Measurements from ENCODE around the gene PSMB8. TPM values are rescaled to one million over a fixed set of nuclear protein-coding genes. Genes with fewer than 3 reads are reported as not detected.
A peak's percentile ranks its signal among the peaks of the same experiment; 100 is the strongest.

The PSMB8 gene
- total and polyA plus RNA-seq, 2 of the 4 experiments (the other 2 are of a cell fraction), result 31.6 to 33.3 TPM

DNA sequence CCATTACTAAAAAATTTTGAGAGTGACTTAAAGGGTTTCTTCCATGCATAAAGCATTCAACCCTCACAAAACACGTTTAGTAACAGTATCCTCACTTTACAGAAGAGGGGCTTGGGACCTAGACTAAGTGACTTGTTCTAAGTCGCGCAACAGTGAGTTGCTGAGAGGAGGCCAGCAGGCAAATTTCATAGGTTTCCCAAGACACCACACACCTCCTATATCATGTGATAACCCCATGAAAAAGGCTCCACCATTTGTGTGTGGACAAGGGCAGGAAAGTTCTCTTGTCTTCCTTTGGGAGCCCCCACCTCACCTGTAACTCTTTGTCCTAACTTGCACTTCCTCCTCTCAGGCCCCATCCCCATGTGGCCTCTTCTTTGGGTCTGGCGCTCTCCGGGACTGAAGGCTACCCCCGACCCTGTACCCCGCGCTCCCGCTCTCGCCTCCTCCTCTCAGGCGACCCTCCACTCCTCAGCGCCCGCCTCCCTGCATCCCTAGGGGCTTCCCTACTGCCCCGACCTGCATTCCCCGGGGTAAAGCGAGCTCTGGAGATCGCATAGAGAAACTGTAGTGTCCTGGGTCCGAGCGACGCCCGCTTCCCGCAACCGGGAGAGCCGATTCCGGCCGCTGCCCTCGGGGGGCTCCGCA lies 392 bp downstream of the PSMB8 start (continued):
- TF ChIP-seq NFE2L2 (IDR thresholded peaks at IDR 0.05; ENCODE audit: low read depth, low read length), result no peak

DNA sequence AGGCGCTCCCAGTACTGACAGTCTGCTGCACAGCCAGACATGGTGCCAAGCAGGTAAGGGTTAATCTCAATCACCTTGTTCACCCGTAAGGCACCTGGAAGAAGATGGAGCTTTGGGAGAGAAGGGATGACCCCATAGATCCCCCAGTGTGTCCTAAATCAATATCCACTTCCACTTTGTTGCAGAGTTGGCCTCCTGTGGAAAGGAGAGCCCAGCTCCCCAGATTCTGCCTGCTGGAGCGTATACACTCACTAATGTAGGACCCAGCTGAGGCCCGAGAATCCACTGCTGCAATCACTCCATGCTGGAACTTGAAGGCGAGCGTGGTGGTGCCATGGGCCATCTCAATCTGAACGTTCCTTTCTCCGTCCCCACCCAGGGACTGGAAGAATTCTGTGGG lies 1.2 kb downstream of the PSMB8 start:
- no peaks in the 10 kb centered on the region for H4K20me1 ChIP-seq (ENCODE audit: insufficient read depth, low read length)
- dilution Hi-C loops (cut with HindIII; ENCODE audit: low sequenced_read_pairs, unreplicated experiment) (no loop called here), in situ Hi-C loops (cut with MboI; ENCODE audit: low sequenced_read_pairs) (no loop called here), intact Hi-C loops (cut with micrococcal nuclease) (no loop called here)
- no peak overlapping the region for H2BK5ac ChIP-seq (ENCODE audit: low read depth, low read length, poor library complexity, severe bottlenecking)
- ChIA-PET CTCF (interaction anchor here (1.1 kb wide), 1 partner anchor 11 kb away, joined by 4 read pairs; the partner anchor contains the start of genes PSMB9 and TAP1), POLR2A (ENCODE audit: unreplicated experiment) (no interaction called here)
- no peak overlapping the region for H2BK15ac ChIP-seq (ENCODE audit: low read depth, low read length)
- ATAC-seq (ENCODE audit: low read depth) (no peak), DNase-seq (no peak)
- no peak overlapping the region for H3K4ac ChIP-seq (ENCODE audit: low read depth, low read length)
- H2AK9ac ChIP-seq (replicated peaks; ENCODE audit: low read depth, low read length, poor library complexity), result no peak overlapping the region
- no peak overlapping the region for H3K9ac ChIP-seq (ENCODE audit: low read depth, low read length)
- H3K56ac ChIP-seq (ENCODE audit: extremely low read depth, insufficient read depth, low read length), result no peak overlapping the region
- no TSS peak for BruUV-seq (replicated peaks)
- no peak overlapping the region; the same call in 1 of the 2 replicates for H3K4me2 ChIP-seq (ENCODE audit: low read depth, low read length)
- no peak overlapping the region for H3K18ac ChIP-seq (ENCODE audit: low read depth, low read length)
- no peak overlapping the region for H2BK120ac ChIP-seq (ENCODE audit: low read depth, low read length)
- H3K36me3 ChIP-seq (ENCODE audit: control insufficient read depth, insufficient read depth, low read length), result peaks cover 15% of the 10 kb centered on the region
- H2AK5ac ChIP-seq (ENCODE audit: low read depth, low read length), result no peak overlapping the region
- H3K4me1 ChIP-seq (ENCODE audit: control insufficient read depth, insufficient read depth, low read length), result peaks cover 5% of the 10 kb centered on the region
- H4K5ac ChIP-seq (ENCODE audit: low read depth, low read length), result no peak overlapping the region
- peak overlapping the region; percentile 97; the same call in 1 of the 2 replicates for H3K23ac ChIP-seq (ENCODE audit: low read depth, low read length)
- H3K79me1 ChIP-seq (ENCODE audit: low read depth in 1 of 2, low read length in 2 of 2), result peaks cover 0 to 25% of the 10 kb centered on the region in 2 experiments; a peak in 2 of 4 replicates
- no peak overlapping the region for H2AFZ ChIP-seq (replicated peaks; ENCODE audit: low read length, poor library complexity)
- H3K9me1 ChIP-seq (ENCODE audit: insufficient read depth, low read length), result peaks cover 7% of the 10 kb centered on the region; the same call in 1 of the 2 replicates
- 100% methylated on average over 3 of the region's 8 CpGs; no CpG with 5 or more reads in 1 of the 2 experiments for WGBS, 2 experiments (ENCODE audit: extremely low coverage in 2 of 2, insufficient read length in 1 of 2)
- H3K9me3 ChIP-seq (ENCODE audit: control insufficient read depth, insufficient read depth, low read length), result no peaks in the 10 kb centered on the region
- no peak overlapping the region for H3K14ac ChIP-seq (replicated peaks; ENCODE audit: low read depth, low read length)
- H2BK20ac ChIP-seq (ENCODE audit: low read depth, low read length), result no peak overlapping the region
- H3K4me3 ChIP-seq (ENCODE audit: insufficient read depth, low read depth, low read length), result no peak overlapping the region
- no peak overlapping the region for H4K91ac ChIP-seq (ENCODE audit: insufficient read depth, low read depth, low read length)
- H3K27ac ChIP-seq (ENCODE audit: insufficient read depth, low read length), result no peak overlapping the region
- no peak overlapping the region; a peak in 1 of 4 replicates for H4K8ac ChIP-seq (ENCODE audit: low read depth in 2 of 2, low read length in 2 of 2)
- no peaks in the 10 kb centered on the region for H3K27me3 ChIP-seq (ENCODE audit: control insufficient read depth, insufficient read depth, low read length)
- TF ChIP-seq CHD1 (IDR thresholded peaks at IDR 0.05; ENCODE audit: low read depth, low read length), result no peak
- TF ChIP-seq, protein P1, sequence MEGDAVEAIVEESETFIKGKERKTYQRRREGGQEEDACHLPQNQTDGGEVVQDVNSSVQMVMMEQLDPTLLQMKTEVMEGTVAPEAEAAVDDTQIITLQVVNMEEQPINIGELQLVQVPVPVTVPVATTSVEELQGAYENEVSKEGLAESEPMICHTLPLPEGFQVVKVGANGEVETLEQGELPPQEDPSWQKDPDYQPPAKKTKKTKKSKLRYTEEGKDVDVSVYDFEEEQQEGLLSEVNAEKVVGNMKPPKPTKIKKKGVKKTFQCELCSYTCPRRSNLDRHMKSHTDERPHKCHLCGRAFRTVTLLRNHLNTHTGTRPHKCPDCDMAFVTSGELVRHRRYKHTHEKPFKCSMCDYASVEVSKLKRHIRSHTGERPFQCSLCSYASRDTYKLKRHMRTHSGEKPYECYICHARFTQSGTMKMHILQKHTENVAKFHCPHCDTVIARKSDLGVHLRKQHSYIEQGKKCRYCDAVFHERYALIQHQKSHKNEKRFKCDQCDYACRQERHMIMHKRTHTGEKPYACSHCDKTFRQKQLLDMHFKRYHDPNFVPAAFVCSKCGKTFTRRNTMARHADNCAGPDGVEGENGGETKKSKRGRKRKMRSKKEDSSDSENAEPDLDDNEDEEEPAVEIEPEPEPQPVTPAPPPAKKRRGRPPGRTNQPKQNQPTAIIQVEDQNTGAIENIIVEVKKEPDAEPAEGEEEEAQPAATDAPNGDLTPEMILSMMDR (conservative IDR thresholded peaks at IDR 0.05; ENCODE audit: low read depth, low read length), result no peak
- no peak for TF ChIP-seq RFX5 (IDR thresholded peaks at IDR 0.05; ENCODE audit: low read depth, low read length)
- no peak for TF ChIP-seq FOS (IDR thresholded peaks at IDR 0.05; ENCODE audit: low read depth, low read length)
- no peak for TF ChIP-seq USF2 (IDR thresholded peaks at IDR 0.05; ENCODE audit: low read depth, low read length)
- TF ChIP-seq RAD21 (IDR thresholded peaks at IDR 0.05; ENCODE audit: low read length), result no peak
- TF ChIP-seq MAFK (IDR thresholded peaks at IDR 0.05; ENCODE audit: low read depth, low read length), result no peak
- TF ChIP-seq MAZ (IDR thresholded peaks at IDR 0.05; ENCODE audit: borderline replicate concordance, low read depth, low read length), result no peak
- TF ChIP-seq POLR2A (IDR thresholded peaks at IDR 0.05; ENCODE audit: low read depth, low read length), result no peak
- TF ChIP-seq ELK1 (IDR thresholded peaks at IDR 0.05; ENCODE audit: borderline replicate concordance, low read depth, low read length), result no peak
- TF ChIP-seq RCOR1 (IDR thresholded peaks at IDR 0.05; ENCODE audit: insufficient replicate concordance, low read length), result no peak
- no peak for TF ChIP-seq BHLHE40 (IDR thresholded peaks at IDR 0.05; ENCODE audit: low read depth, low read length)
- no peak for TF ChIP-seq MXI1 (IDR thresholded peaks at IDR 0.05; ENCODE audit: borderline replicate concordance, low read depth, low read length)

All from IMR-90 (cell line).